ENCODE data around the gene DUSP3.

- TF ChIP-seq POLR2A (IDR thresholded peaks at IDR 0.05) (no peak), CTCF (IDR thresholded peaks at IDR 0.05) (no peak)
These were observed 9.4 kb downstream of the DUSP3 start for GRCh38 chr17:43769426-43769825.

All from heart left ventricle (tissue), 13 donors.